GM19023 (cell line): Measurements from ENCODE around the gene LILRB5.
"Not testable (repeated sequence)": the region's sequence is repeated elsewhere in the genome, so short reads cannot be mapped to it uniquely, and the experiment has no call there.

ENCODE experiments used
- ATAC-seq: cut with Tn5 transposase; IDR thresholded peaks from one replicate; pipeline ENCODE4 v1.9.1; 2021; ENCODE audit warnings: mild to moderate bottlenecking, moderate library complexity; ENCODE audit not compliant: unreplicated experiment

LILRB5 gene

DNA sequence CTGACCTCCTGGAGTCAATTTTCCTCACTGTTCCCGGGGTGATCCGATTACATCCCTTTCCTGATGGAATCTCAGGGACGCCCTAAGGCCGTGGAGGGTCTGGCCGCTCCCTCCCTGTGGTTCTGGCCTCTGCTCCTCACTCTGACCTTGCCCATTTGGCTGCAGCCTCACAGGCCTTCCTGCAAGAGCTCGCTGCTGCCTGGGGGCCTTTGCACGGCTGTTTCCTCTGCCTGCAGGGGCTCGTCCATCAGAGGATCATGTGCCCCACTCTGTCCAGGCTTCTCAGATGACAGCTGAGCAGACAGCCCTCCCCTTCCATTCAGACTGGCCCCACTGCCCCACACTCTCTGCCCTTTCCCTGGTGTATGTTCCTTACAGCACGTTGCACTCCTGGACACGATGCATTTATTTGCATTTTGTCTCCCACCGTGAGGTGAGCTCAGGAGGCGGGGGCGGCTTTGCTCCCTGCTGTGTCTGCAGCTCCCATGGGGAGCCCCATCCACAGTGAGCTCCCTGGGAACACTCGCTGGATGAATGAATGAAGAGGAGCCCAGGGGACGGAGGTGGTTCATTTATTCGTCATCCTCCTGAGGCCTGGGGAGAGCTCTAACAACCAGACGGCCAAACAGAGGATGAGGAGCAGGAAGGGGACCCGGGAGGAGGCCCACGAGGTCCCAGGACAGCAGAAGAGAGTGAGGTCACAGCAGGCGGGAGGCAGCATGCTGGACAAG, 39.4 kb downstream of the LILRB5 start:
- not testable (repeated sequence) for ATAC-seq

DNA sequence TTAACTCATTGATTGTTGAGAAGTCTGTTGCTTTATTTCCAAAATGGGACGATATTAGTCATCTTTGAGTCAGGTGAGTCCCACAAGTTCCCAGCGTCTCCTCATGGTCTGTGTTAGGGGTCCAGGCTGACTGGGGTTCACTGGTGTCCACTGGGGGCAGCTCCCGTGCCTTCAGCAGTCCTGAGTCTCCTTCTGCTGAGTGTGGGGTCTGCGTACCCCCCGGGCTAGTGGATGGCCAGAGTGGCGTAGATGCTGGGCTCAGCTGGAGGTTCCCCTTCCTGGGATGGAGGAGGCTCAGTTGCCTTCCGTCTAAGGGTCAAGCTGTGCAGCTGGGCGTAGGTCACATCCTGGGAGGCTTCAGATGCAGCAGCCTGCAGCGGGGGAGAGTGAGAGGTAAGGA, 40.2 kb downstream of the LILRB5 start:
- no peak for ATAC-seq

DNA sequence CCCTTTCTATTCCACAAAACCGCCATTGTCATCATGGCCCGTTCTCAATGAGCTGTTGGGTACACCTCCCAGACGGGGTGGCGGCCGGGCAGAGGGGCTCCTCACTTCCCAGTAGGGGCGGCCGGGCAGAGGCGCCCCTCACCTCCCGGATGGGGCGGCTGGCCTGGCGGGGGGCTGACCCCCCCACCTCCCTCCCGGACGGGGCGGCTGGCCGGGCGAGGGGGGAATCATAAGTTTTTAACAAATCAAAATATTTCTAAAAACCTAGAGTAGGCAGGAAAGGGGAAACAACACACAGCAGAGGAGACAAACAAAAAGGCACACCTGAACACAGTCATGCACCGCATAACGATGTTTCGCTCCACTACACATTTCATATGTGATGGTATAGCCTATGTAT, 42.3 kb downstream of the LILRB5 start:
- not testable (repeated sequence) for ATAC-seq

DNA sequence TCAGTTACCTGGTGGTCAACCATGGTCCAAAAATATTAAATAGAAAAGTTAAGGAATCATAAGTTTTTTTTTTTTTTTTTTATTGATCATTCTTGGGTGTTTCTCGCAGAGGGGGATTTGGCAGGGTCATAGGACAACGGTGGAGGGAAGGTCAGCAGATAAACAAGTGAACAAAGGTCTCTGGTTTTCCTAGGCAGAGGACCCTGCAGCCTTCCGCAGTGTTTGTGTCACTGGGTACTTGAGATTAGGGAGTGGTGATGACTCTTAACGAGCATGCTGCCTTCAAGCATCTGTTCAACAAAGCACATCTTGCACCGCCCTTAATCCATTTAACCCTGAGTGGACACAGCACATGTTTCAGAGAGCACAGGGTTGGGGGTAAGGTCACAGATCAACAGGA, 42.9 kb downstream of the LILRB5 start:
- not testable (repeated sequence) for ATAC-seq

DNA sequence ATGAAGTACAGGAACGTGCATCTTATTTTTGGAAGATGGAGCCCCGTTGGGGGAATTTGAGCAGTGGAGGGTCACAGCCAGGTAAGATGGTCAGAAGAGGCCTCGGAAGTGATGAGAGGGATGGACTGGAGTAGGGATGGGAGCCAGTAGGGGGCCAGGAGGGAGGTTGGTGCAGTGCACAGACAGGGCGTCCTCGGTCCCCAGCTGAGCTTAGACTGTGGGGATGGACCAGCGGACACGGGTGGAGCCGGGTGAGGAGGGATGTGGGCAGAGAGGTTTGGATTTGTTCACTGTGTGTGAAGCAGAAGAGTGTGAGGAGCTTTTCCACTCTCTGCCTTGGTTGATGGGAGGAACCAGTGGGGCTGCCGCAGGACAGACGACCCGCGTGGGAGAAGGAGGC, 45.8 kb downstream of the LILRB5 start:
- no peak for ATAC-seq

DNA sequence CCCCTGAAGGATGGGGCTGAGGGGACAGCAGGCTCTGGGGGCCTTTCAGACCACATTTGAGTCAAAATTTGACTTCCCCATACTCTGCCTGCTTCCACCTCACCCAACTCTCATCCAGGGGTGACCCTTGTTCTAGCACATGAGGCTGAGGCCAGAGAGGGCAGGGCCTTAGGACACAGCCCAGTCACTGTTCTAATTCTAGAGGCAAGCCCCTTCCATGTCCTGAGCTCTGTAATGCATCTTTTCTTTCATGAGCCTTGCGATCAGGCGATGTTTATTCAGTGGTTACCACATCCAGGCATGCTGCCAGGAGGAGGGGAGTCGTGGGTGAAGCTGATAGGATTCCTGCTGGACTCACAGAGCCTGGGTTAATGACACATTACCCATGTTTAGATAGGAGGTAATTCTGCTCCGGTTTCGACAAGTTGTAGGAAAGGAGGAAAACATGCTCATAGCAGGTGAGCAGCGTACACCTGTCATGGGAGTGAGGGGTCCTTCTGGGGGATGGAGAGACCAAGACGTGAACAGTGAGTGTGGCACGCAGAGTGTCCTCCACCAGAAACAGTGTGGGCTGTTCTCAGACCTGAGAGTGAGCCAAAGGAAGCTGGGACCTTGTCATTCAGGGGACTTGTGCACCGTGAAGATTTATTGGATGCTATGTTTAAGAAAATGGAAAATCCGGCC, 47.1 kb downstream of the LILRB5 start:
- ATAC-seq, result no peak

DNA sequence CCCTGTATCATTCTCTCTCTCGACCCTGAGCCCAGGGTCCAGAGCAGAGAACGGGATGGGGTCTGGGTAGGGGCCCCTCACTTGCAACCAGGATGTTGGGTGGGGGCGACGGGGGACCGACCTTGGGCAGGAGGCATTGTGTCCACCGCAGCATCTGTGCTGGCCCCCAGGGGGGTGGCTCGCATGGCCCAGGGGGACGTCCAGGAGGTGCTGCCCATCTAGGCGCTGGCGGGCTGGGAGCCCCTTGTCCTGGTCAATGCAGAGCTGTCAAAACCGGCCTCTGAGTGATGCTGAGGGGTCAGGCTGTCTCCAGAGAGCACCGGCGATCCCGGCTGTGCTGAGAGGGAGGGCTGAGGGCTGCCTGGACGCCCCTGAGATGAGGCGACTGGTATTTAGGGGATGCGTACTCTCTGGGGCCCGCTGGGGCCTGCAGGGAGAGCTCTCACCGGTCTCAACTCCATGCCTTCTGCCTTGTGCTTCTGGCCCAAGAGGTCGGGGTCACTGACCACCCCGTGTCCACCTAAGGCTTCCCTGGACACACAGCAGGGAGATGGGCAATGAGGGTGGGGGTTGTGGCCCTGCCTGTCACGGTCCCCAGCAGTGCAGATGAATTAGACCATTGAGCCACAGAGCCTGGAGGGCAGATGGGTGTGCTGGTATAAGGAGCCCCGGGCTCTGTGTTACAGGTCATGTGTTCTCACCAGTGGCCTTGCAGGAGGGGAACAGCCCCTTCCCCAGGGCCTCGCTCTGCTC, 47.8 kb downstream of the LILRB5 start:
- ATAC-seq, result no peak

DNA sequence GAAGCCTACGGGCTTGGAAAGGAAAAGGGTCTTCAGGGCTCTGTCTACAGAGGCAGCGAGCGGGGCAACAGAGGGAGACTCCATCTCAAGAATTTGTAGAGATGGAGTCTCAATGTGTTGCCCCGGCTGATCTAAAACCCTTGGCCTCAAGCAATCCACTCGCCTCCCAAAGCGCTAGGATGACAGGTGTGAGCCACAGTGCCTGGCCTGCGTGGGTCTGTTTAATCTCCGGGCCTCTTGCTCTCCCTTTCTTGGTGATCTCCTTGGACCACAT, 48.4 kb downstream of the LILRB5 start:
- no peak for ATAC-seq

DNA sequence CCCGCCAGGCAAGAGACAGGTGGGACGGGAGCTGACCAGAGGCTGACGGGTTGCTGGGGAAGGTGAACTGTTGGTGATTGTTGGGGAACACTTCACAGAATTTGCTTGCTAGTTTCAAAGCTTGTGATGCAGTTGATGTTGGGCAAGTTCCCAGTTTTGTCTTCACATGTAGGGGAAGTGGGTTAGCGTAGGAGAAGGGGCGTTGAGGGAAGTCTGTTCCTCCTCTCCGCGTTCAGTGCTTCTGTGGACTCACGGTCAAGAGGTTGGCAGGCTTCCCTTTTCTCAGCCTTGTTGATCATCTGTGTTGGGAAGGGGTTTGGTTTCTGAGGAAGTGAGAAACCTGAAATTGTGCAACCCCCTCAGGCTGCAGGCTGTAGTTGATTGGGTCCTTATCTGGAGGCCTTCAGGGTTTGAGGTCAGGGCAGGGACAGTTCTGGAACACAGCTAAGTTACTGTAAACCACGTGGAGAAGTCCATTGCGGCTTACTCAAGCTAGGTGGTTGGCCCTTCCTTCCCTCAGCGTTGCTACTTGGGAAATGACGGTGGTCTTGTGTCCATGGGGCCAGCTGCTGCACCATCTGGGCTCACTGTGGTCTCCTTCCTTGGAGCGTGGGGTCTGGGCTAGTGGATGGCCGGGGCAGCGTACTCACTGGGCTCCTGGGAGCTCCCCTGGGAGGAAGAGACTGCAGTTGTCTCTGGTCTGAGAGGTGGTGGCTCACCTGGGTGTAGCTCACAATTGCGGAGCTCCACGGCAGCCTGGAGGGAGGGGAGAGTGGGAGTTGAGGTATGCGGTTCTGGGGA, 48.9 kb downstream of the LILRB5 start:
- no peak for ATAC-seq

DNA sequence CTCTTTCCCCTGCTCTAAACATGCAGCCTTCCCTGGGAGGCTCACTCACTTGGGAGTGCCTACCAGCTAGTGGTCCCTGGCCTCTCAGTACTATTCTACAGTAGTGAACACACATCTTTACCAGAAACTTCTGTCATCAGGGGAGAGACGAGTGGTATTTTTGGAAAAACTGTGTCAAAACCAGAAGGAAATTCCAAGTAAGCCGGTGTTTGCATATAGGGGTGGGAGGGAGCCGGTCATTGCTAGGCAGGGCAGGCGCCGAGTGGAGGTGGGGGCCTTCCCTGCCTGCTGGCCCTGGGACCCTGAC, 49.4 kb downstream of the LILRB5 start:
- no peak for ATAC-seq

DNA sequence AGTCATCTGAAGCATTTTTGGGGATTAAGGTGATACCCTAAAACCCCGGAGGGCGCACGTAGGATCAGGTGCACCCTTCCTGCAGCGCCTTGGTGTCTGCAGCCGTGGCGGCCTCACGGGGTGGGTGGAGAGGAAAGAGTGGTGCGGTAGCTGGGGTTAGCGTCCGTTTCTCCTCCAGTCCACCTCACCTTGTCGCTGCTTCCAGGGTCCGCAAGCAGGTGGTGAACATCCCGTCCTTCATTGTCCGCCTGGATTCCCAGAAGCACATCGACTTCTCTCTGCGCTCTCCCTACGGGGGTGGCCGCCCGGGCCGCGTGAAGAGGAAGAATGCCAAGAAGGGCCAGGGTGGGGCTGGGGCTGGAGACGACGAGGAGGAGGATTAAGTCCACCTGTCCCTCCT, 49.9 kb downstream of the LILRB5 start:
- ATAC-seq, result not testable (repeated sequence)

DNA sequence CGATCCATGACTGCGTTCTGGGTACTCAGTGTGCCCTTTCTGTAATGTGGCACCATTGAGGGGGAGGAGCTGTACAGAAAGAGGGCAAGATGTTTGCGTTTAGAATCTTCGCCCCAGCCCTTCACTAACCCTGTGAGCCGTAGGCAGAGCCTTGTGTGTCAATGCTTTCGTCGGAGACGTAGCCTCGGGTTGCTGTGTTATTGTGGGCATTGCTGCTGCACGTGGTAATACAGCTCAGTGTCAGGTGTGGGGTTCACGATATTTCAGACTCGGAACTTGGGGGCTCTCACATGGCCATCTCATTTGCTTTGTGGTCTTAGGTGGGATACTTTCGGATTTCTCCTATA, 50.3 kb downstream of the LILRB5 start:
- no peak for ATAC-seq

DNA sequence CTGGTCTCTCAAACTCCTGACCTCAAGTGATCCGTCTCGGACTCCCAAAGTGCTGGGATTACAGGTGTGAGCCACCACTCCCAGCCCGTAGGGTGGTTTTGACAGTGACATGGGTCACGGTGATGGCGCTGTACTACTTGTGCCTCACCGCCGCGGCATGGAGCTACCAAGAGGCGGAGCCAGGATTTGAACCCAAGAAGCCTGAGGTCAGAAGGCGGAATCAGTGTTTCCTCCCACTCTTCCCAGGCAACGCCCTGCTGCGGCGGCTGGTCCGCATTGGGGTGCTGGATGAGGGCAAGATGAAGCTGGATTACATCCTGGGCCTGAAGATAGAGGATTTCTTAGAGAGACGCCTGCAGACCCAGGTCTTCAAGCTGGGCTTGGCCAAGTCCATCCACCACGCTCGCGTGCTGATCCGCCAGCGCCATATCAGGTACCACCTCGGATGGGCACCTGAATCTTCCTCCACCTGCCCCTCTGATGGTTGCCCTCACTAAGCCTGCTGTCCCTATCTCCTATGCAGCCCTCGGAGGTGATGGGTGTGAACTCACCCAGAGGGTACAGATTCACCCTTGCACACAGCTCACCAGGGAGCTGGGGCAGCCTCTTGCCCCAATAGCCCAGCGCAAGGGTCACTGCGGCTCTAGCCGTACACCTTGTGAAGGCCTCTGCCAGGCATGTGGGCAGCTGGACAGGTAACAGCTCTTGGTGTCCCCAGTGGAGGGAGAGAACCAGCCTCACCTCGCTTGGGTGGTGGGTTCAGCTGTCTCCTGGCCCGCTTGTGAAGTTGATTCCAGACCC, 50.8 kb downstream of the LILRB5 start:
- no peak for ATAC-seq

DNA sequence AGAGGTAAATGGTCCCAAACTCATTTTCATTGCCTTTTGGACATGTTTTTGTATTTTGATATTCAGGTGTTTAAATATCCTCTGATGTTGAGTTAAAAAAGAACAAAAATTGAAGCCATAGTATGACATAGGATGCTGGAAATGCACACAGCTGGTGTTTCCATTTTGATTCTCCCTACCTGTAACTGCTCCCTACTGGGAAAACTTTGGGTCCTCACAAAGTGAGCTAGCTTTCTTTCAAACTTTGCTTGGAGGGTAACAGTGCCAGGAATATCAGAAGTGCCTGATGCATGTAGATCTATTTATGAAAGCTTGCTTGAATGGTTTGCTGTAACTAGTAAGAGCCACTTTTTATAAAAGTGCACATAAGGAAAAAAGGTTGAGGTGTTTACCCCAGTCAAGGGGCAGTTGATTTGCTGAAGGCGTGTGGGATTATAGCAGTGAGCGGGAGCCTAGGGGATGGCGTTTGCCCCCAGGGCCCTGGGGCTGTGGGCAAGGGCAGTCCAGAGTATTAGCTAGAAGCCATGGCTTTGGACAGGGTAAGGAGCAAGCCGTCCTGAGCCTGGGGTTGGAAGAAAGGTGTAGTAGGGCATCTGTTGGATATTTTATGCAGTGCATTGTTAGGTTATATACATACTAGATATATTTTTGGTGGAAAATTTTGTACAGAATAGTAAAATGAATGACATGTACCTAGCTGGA, 52.2 kb downstream of the LILRB5 start:
- ATAC-seq, result no peak

DNA sequence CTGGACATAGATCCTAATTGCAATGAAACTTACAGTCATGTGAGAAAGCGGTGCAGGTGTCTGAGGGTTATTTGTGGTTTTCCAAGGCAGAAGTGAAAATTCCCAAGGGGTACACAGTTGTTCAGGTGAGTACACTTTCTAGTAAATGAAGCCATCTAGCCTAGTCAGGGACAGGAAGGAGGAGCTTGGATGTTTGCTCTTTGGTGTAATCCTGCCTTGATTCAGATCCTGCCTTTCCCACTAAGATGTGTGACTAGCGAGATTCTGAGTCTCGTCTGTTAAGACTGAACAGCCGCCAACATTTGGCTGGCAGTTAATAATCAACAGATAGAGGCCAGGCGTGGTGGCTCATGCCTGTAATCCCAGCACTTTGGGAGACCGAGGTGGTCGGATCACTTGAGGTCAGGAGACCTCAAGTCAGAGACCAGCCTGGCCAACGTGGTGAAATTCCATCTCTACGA, 53.9 kb downstream of the LILRB5 start:
- ATAC-seq, result no peak

DNA sequence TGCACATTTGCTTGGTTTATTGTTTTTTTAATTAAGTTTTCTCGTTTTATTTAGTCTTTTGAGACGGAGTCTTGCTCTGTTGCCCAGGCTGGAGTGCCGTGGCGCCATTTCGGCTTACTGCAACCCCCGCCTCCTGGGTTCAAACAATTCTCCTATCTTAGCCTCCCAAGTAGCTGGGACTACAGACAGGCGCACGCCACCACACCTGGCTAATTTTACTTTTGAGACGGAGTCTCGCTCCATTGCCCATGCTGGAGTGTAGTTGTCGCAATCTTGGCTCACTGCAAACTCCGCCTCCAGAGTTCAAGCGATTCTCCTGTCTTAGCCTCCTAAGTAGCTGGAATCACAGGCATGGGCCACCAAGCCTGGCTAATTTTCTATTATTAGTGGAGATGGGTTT, 55.1 kb downstream of the LILRB5 start:
- no peak for ATAC-seq

DNA sequence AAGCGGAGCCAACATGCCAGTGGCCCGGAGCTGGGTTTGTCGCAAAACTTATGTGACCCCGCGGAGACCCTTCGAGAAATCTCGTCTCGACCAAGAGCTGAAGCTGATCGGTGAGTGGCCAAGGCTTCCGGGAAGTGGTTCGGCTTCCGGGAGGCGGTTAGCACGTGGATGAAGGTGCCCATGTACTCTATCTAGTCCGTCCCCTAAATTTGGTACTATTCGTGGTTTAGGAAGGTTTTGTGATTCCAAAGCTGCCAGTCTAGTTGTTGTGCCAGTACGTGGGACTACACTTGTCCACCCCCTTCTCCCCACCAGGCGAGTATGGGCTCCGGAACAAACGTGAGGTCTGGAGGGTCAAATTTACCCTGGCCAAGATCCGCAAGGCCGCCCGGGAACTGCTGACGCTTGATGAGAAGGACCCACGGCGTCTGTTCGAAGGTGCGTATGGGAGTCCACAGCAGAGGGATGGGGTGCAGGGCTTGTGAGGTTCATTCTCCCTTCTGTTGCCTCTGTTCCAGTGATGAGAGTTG, 55.8 kb downstream of the LILRB5 start:
- ATAC-seq, result no peak
